T-helper 1 cell treated with Interleukin-12 subunit alpha and Interleukin-12 subunit beta and Interleukin-4 antibody, amounts not matched to agents 30 ng/mL and 1 ng/mL, for 36 hours (primary cell): ENCODE data around the gene UCN2. TPM values are rescaled to one million over a fixed set of nuclear protein-coding genes. Genes with fewer than 3 reads are reported as not detected.

ENCODE experiments used
- intact Hi-C: fragments of 100-400 bp; cut with micrococcal nuclease; formaldehyde crosslinking; loops from one replicate; pipeline ENCODE4 v1.15.1; 2024
- total RNA-seq: library from RNA; stranded (reverse); gene quantifications from 2 replicates; pipeline ENCODE4 v1.2.3, GENCODE V29; 2022

Gene UCN2, protein sequence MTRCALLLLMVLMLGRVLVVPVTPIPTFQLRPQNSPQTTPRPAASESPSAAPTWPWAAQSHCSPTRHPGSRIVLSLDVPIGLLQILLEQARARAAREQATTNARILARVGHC
- not detected in 2 replicates for total RNA-seq

- intact Hi-C loops: no loop called here
These were observed at the start of gene UCN2 for GRCh38 chr3:48563382-48563918. TSS of gene UCN2 (minus strand) at chr3:48563781. CDS start at chr3:48563124, 657 bp downstream.

GRCh38 chr3:48612309-48612708 is 48.7 kb upstream of the UCN2 start:
- intact Hi-C loops: no loop called here

- intact Hi-C loops: loop anchor here (1.0 to 2.0 kb wide), 13 partner anchors 26 to 369 kb away; partner anchors contain the start of genes CCDC51, IP6K2, NCKIPSD and NME6
These were observed 45.8 kb upstream of the UCN2 start, which contains the start of gene UQCRC1 for GRCh38 chr3:48609088-48610005. TSS of gene UQCRC1 (minus strand) at chr3:48609646. CDS start at chr3:48609620, 26 bp downstream.

DNA sequence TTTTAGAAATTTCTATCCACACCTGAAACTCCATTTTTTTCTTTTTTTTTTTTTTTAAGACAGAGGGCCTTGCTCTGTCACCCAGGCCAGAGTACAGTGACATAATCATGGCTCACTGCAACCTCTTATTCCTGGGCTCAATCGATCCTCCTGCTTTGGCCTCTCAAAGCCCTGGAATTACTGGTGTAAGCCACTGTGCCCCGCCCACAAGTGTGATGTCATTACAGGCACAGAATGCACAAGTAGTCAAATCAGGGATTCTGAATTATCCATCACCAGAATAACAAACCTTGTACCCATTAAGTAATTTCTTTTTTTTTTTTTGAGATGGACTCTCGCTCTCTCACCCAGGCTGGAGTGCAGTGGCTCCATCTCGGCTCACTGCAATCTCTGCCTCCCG is 43.9 kb upstream of the UCN2 start:
- intact Hi-C loops: no loop called here

- intact Hi-C loops: no loop called here
These were observed 38.0 kb upstream of the UCN2 start for GRCh38 chr3:48601622-48601994.

DNA sequence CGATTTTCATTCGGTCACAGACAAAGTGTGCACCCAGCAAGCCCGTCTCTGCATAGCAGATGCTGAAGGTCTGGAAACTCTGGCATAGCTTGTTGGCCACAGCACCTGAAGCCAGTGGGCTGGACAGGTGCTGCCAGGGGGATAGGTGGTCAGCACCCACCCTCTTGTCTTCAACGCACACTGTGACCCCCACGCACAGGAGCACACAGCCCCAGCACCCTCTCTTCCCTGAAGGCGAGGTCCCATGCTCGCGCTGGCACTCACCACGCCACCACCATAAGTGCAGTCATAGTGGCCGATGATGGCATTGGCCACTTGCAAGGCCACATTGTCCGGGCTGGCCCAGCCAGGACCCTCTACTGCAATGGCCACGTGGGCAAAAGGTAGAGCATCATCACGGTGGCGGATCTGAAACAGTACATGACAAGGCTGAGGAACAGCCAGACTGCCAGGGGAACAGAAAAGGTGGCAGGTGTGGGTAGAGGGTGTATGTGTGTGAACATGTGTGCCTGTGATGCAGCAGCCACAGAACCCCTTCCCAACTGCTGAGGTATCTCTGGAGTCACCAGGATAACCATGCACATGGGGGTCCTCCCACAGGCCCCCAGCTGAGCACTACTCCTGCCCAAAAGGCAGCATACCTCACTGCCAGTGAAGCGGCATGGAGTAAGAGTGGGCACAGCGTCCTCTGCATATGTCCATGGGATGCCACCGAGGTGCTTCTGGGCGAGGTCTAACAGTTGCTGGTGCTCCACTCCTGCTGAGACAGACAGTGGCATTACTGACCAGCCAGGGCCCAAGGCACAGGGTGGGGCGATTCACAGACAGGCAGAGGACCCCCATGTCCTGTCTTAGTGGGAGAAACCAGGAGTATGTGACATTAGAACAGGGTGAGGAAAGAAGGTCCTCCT is 37.4 kb upstream of the UCN2 start:
- intact Hi-C loops: no loop called here

- intact Hi-C loops: no loop called here
These were observed 36.1 kb upstream of the UCN2 start for GRCh38 chr3:48599509-48600285.

DNA sequence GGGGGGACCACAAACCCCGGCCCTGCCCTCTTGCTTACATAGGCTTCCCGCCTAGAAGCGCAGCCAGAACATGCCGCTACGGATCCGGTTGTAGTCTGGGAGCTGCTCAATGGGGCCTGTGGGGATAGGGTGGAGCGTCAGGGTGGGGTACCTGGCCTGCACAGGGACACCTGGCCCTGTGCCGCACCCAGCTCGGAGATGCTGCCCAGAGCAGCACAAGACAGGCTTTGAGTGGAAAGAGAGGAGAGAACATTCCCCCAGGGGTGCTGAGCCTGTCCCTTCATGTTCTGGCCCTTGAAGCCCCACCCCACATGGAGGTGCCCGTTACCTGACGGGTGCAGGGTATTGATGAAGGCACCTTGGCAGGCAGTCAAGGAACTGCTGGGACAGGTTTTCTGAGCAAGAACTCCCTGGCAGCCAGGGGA is 35.5 kb upstream of the UCN2 start:
- intact Hi-C loops: no loop called here

GRCh38 chr3:48598323-48599076 is 34.9 kb upstream of the UCN2 start:
- intact Hi-C loops: no loop called here

DNA sequence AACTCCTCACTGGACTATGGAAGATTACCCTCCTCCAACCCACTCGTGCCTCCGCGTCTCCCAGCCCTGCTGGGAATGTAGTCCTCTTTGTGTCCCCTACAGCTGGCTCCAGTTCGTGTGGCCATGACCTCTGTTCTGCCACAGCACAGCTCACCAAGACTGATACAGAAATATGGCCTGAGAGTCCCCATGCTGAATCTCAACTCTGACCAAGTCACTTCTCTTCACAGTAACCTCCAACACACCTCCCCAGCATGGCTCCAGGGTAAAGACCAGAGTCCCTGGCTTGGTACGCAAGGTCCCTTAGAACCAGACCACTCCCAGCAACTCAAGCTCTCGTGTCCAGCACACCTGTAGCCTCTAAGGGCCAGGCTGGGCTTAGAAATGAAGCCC is 33.8 kb upstream of the UCN2 start:
- intact Hi-C loops: no loop called here

DNA sequence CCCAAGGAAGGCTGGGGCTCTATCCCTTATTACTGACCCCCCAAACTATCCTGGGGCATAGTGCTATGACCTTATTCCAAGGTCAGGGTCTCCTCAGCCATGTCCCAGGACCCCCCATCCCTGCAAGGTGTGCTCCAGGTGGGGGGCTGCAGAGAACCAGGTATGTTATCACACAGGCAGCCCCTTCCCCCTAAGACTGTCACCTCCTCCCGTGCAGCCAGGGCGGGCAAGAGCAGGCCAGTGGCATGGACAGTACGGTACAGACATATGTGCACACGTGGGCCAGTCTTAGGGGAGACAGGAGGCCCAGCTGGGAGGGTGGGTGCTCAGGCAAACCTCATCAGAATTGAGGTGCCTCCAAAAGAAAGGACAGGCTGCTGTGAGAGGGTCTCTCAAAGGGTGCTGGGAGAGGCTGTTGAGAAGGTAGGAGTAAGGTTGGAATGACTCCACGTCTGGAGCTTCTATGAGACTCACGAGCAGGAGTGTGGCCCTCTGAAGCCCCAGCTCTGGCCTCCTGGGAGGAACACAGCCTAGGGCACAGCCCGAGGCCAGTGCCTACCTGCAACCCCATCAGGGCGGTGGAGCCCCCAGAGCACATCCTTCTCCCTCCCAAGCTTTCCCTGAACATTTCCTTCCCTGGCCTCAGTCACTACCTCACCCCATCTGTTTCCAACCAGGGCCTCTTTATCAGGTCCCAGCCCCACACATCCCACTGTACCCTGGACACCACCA is 33.3 kb upstream of the UCN2 start:
- intact Hi-C loops: no loop called here

- intact Hi-C loops: no loop called here
These were observed 32.6 kb upstream of the UCN2 start for GRCh38 chr3:48596157-48596556.

GRCh38 chr3:48595526-48596121 is 32.0 kb upstream of the UCN2 start:
- intact Hi-C loops: no loop called here

GRCh38 chr3:48595075-48595525 is 31.5 kb upstream of the UCN2 start, which contains the start of gene COL7A1:
TSS of gene COL7A1 (minus strand) at chr3:48595329. CDS start at chr3:48595159, 170 bp downstream.
- intact Hi-C loops: no loop called here

DNA sequence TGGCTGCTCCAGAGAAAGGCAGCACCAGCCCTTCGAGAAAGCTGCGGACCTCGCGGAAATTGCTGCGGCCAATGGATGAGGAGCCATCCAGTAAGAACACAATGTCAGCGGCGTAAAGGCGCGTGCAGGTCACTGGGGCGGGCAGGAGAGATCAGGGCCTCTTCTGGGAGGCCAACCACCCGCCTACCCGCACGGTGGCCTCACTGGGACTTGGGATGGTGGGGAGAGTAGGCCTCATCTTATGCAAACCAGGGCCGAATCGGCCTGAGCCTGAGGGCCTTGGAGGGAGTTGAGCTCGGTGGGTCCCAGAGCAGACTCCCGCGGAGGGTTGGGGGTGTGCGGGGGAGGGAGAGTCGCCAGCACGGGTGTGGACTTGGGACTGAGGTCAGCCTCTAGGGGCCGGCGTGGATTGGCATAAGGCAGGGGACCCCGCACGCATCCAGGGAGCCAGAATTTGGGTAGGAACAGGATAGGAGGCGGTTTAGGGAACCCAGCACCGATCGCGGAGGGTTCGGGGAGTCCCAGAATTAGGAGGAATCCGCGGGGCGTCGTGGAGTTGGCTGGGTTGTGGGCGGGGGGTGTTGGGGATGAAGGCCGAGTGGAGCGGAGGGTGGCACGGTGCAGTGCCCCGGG is 31.0 kb upstream of the UCN2 start:
- intact Hi-C loops: no loop called here

DNA sequence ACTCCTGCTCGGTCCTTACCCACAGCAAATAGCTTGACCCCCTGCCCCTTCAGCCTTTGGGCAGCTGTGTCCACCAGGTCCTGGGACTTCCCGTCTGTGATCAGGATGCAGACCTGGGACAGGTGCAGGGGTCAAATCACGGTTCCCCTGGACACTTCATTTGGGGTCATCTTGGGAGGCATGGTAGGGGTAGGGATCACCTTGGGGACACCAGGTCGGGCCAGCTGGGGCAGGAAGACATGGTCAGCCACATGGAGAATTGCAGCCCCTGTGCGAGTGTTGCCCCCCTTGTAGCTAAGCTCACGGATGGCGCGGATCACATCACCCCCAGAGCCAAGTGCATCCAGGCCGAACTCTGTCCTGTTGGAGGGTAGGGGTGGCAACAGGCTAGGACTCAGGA is 29.8 kb upstream of the UCN2 start:
- intact Hi-C loops: no loop called here

GRCh38 chr3:48592519-48593087 is 29.0 kb upstream of the UCN2 start:
- intact Hi-C loops: no loop called here
